ENCODE measurements around the gene PES1.

DNA sequence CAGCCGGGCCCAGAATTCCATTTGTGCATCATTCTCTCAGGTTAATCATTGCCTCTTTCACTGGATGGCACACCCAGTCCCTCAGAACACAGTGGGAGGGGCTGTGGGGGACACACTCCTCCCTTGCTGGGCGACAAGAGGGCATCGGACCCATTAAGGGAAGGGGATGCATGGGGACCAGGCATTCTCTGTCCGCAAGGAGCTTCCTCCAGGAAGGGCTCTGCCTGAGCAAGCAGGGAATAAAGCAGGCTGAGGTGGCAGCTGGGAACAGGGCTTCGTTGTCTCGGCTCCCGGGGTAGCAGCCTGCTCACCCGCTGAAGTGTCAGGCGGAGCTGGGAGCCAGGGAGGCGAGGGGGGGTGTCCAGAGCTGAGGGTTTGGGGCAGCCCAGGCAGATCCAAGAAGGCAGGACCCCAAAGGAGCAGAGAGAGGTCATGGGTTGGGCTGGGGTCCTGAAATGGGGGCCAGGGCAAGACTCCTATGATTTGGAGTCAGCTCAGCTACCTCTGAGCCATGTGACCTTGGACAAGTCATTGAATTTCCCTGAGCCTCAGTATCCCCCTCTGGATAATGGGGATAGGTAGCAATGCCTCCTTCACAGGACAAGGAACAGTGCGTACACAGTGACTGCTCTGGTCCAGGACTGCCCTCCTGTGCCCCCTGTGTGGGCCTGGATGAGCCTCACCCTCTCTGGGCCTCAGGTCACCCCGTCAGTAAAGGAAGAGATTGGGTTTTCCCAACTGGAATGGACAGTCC is 18.7 kb downstream of the PES1 start:
- TF ChIP-seq, protein P1, sequence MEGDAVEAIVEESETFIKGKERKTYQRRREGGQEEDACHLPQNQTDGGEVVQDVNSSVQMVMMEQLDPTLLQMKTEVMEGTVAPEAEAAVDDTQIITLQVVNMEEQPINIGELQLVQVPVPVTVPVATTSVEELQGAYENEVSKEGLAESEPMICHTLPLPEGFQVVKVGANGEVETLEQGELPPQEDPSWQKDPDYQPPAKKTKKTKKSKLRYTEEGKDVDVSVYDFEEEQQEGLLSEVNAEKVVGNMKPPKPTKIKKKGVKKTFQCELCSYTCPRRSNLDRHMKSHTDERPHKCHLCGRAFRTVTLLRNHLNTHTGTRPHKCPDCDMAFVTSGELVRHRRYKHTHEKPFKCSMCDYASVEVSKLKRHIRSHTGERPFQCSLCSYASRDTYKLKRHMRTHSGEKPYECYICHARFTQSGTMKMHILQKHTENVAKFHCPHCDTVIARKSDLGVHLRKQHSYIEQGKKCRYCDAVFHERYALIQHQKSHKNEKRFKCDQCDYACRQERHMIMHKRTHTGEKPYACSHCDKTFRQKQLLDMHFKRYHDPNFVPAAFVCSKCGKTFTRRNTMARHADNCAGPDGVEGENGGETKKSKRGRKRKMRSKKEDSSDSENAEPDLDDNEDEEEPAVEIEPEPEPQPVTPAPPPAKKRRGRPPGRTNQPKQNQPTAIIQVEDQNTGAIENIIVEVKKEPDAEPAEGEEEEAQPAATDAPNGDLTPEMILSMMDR (IDR thresholded peaks at IDR 0.05) = no peak
- TF ChIP-seq POLR2A (IDR thresholded peaks at IDR 0.05) (no peak), EP300 (IDR thresholded peaks at IDR 0.05) (no peak)
